K562 (cell line): Measurements from ENCODE around the gene ITK. TPM values are rescaled to one million over a fixed set of nuclear protein-coding genes. Genes with fewer than 3 reads are reported as not detected.

Experiments used
- ATF4 ChIP-seq: fragments of 450-650 bp; formaldehyde crosslinking; IDR thresholded peaks from 2 replicates; pipeline ENCODE4 v1.4.0; 2022; ENCODE audit warnings: mild to moderate bottlenecking, moderate library complexity
- CBX3 ChIP-seq, 2 experiments: IDR thresholded peaks; 1 replicate in 1 of 2; 2 replicates in 1 of 2; pipeline ENCODE4 v1.6.1; 2012; ENCODE audit warnings: inconsistent platforms in 2 of 2, low read length in 2 of 2, borderline replicate concordance in 1 of 2, control low read depth in 1 of 2
- CHD4 ChIP-seq: fragments of 200-600 bp; sonication (generic); IDR thresholded peaks from 3 replicates; pipeline ENCODE4 v1.6.1; 2012; ENCODE audit warnings: low read depth, mild to moderate bottlenecking, mixed read lengths, low read length, inconsistent platforms; ENCODE audit not compliant: insufficient read depth, insufficient replicate concordance, poor library complexity, severe bottlenecking
- CREM ChIP-seq: IDR thresholded peaks from 2 replicates; pipeline ENCODE4 v1.6.1; 2014; ENCODE audit warnings: antibody characterized with exemption, low read depth
- DEAF1 ChIP-seq: fragments of 450-650 bp; formaldehyde crosslinking; IDR thresholded peaks from 2 replicates; pipeline ENCODE4 v1.4.0; 2020; ENCODE audit warnings: mild to moderate bottlenecking, moderate library complexity
- E2F4 ChIP-seq: sonication (generic); formaldehyde crosslinking; IDR thresholded peaks from 2 replicates; pipeline ENCODE4 v1.8.0; 2022; ENCODE audit warnings: mild to moderate bottlenecking, low read depth, missing genetic modification reagents
- ELF1 ChIP-seq: fragments of 200-800 bp; sonication (Bioruptor generic); IDR thresholded peaks from 2 replicates; pipeline ENCODE4 v1.6.1; 2016; ENCODE audit warnings: missing genetic modification characterization, missing compliant biosample characterization
- ELF4 ChIP-seq: fragments of 450-650 bp; formaldehyde crosslinking; IDR thresholded peaks from 2 replicates; pipeline ENCODE4 v1.4.0; 2022; ENCODE audit warnings: missing genetic modification characterization
- HDAC8 ChIP-seq: fragments of 450-650 bp; IDR thresholded peaks from 2 replicates; pipeline ENCODE4 v1.6.1; 2016; ENCODE audit warnings: mild to moderate bottlenecking, missing genetic modification characterization, moderate library complexity, missing compliant biosample characterization
- KDM4B ChIP-seq, 2 experiments: fragments of 450-650 bp in 1 of 2; sonication (generic) in 1 of 2; IDR thresholded peaks; 2 replicates each; pipeline ENCODE4 v1.6.1; 2016 to 2017; ENCODE audit warnings: borderline replicate concordance in 2 of 2, antibody characterized with exemption in 1 of 2, low read depth in 1 of 2, mild to moderate bottlenecking in 1 of 2
- KDM5B ChIP-seq: fragments of 200-600 bp; sonication (generic); IDR thresholded peaks from 2 replicates; pipeline ENCODE4 v1.6.1; 2012; ENCODE audit warnings: low read depth, mild to moderate bottlenecking, moderate library complexity, low read length, control low read depth, inconsistent platforms; ENCODE audit not compliant: insufficient replicate concordance
- MIER1 ChIP-seq: fragments of 450-650 bp; IDR thresholded peaks from 2 replicates; pipeline ENCODE4 v1.6.1; 2016; ENCODE audit warnings: antibody characterized with exemption, mild to moderate bottlenecking, low read depth
- NCOA1 ChIP-seq: fragments of 450-650 bp; IDR thresholded peaks from 2 replicates; pipeline ENCODE4 v1.6.1; 2016; ENCODE audit warnings: low read depth
- NFRKB ChIP-seq: fragments of 450-650 bp; IDR thresholded peaks from 2 replicates; pipeline ENCODE4 v1.6.1; 2016; ENCODE audit warnings: low read depth
- NR3C1 ChIP-seq: sonication (generic); formaldehyde crosslinking; IDR thresholded peaks from 2 replicates; pipeline ENCODE4 v1.8.1; 2022; ENCODE audit warnings: missing genetic modification reagents
- POLR3A ChIP-seq: IDR thresholded peaks from 2 replicates; pipeline ENCODE4 v1.6.1; 2011; ENCODE audit warnings: borderline replicate concordance, mild to moderate bottlenecking, moderate library complexity; ENCODE audit not compliant: insufficient read length, insufficient read depth; ENCODE audit errors: extremely low read depth
- RBM25 ChIP-seq: fragments of 200-400 bp; formaldehyde crosslinking; IDR thresholded peaks from 2 replicates; pipeline ENCODE4 v1.6.1; 2018; ENCODE audit warnings: low read length, low read depth, moderate library complexity; ENCODE audit not compliant: severe bottlenecking
- TBL1XR1 ChIP-seq, 2 experiments: IDR thresholded peaks; 2 replicates each; pipeline ENCODE4 v1.6.1; 2012; ENCODE audit warnings: improper control_type of control experiment in 2 of 2, low read length in 2 of 2, mild to moderate bottlenecking in 1 of 2
- TSC22D4 ChIP-seq: fragments of 450-650 bp; IDR thresholded peaks from 2 replicates; pipeline ENCODE4 v1.6.1; 2016; ENCODE audit warnings: missing genetic modification characterization, missing biosample characterization, control low read depth
- U2AF2 ChIP-seq: fragments of 200-400 bp; formaldehyde crosslinking; optimal IDR thresholded peaks from 2 replicates; pipeline ENCODE3; 2017; ENCODE audit warnings: low read depth, mild to moderate bottlenecking, low read length
- ZC3H11A ChIP-seq: IDR thresholded peaks from 2 replicates; pipeline ENCODE4 v1.6.1; 2012; ENCODE audit warnings: low read depth, low read length, improper control_type of control experiment
- ZNF740 ChIP-seq, 3 experiments: fragments of 200-800 bp in 1 of 3; sonication (Bioruptor generic) in 1 of 3; sonication (generic) in 1 of 3; formaldehyde crosslinking in 1 of 3; IDR thresholded peaks; 2 replicates each; pipeline versions ENCODE4 v1.6.1 to v1.8.0; 2016 to 2022; ENCODE audit warnings: mild to moderate bottlenecking in 2 of 3, missing compliant biosample characterization in 2 of 3, missing genetic modification characterization in 2 of 3, missing genetic modification reagents in 1 of 3
- polyA plus RNA-seq, 8 experiments: library from polyadenylated mRNA; depleted of rRNA in 4 of 8; stranded (reverse) in 5 of 8; unstranded in 3 of 8; fragments of >200 nt; fragmentation: Nextera tagmentation in 2 of 8; fragmentation: Illumina TruSeq in 1 of 8; extraction: Ambion mirVana in 2 of 8; extraction: Trizol in 1 of 8; gene quantifications; 2 replicates each; pipeline versions ENCODE4 v1.2.1 to v1.2.3, GENCODE V29; 2011 to 2014; ENCODE audit warnings: inconsistent platforms in 1 of 8, missing spikeins in 1 of 8
- total RNA-seq, 7 experiments: library from RNA; depleted of rRNA in 6 of 7; stranded (reverse); fragments of >200 nt in 6 of 7; fragmentation: Illumina TruSeq in 2 of 7; extraction: Trizol in 2 of 7; gene quantifications; 2 replicates each; pipeline versions ENCODE4 v1.2.1 to v1.2.3, GENCODE V29; 2011 to 2021; ENCODE audit warnings: low replicate concordance in 1 of 7

The ITK gene
- total and polyA plus RNA-seq, 9 of the 15 experiments (the other 6 are each of a cell fraction or from before 2014, with no cell fraction given): 0.04 to 0.75 TPM; not detected in 7

- TF ChIP-seq DEAF1 (CRISPR knock-in tag): no peak
- 0 out of 2 replicates have a peak, but pooled peaks have one; percentile 21 for TF ChIP-seq ELF1
- no peak for TF ChIP-seq KDM4B (IDR thresholded peaks at IDR 0.05; ENCODE audit: borderline replicate concordance in 2 of 2, low read depth in 1 of 2)
- TF ChIP-seq CREM: peak; percentile 51; the same call in 1 of the 2 replicates
- TF ChIP-seq CHD4: no peak
- no peak for TF ChIP-seq NFRKB
- no peak for TF ChIP-seq ZC3H11A
- no peak for TF ChIP-seq ZNF740 (CRISPR knock-in tag; IDR thresholded peaks at IDR 0.05)
- TF ChIP-seq ZNF740 (tag; IDR thresholded peaks at IDR 0.05): no peak
- TF ChIP-seq HDAC8 (tag): no peak
- no peak for TF ChIP-seq POLR3A
- TF ChIP-seq NR3C1 (CRISPR knock-in tag): no peak
- TF ChIP-seq TBL1XR1 (IDR thresholded peaks at IDR 0.05; ENCODE audit: low read length in 2 of 2): no peak
- TF ChIP-seq CBX3 (IDR thresholded peaks at IDR 0.05; ENCODE audit: borderline replicate concordance in 1 of 2, low read length in 2 of 2): no peak
- no peak for TF ChIP-seq ELF4 (CRISPR knock-in tag)
- TF ChIP-seq U2AF2: no peak
- no peak for TF ChIP-seq RBM25
- TF ChIP-seq NCOA1: no peak
- TF ChIP-seq TSC22D4 (tag): no peak
- TF ChIP-seq ATF4 (CRISPR knock-in tag): no peak
- no peak for TF ChIP-seq KDM5B
- TF ChIP-seq MIER1: no peak
- no peak for TF ChIP-seq E2F4 (CRISPR knock-in tag)
Observed at GRCh38 chr5:157290981-157291711, 110.5 kb downstream of the ITK start (continued).
